Lower lobe of right lung (tissue), 2 donors: ENCODE results near the gene NOP14. TPM values are rescaled to one million over a fixed set of nuclear protein-coding genes. Genes with fewer than 3 reads are reported as not detected.
A peak's percentile ranks its signal among the peaks of the same experiment; 100 is the strongest.

Experiments
- ATAC-seq, 2 donors: fragments of 200-7000 bp; cut with Tn5 transposase; one replicate each; pipeline ENCODE4 v1.9.1; 2020 to 2022; ENCODE audit warnings: mild to moderate bottlenecking in 2 of 2, moderate library complexity in 2 of 2
- DNase-seq: peaks from one replicate; pipeline ENCODE4 v3.0.0-alpha.2; 2020
- H3K27ac ChIP-seq: fragments of 200-600 bp; one replicate; pipeline ENCODE4 v1.8.0; 2022
- H3K27me3 ChIP-seq: fragments of 200-600 bp; one replicate; pipeline ENCODE4 v1.8.0; 2022; ENCODE audit warnings: low read depth
- H3K36me3 ChIP-seq: fragments of 200-600 bp; one replicate; pipeline ENCODE4 v1.8.0; 2022; ENCODE audit warnings: mild to moderate bottlenecking
- H3K4me1 ChIP-seq: fragments of 200-600 bp; one replicate; pipeline ENCODE4 v1.8.0; 2022
- H3K4me3 ChIP-seq: fragments of 200-600 bp; one replicate; pipeline ENCODE4 v1.8.0; 2022; ENCODE audit warnings: mild to moderate bottlenecking
- H3K9me3 ChIP-seq: fragments of 200-600 bp; one replicate; pipeline ENCODE4 v1.8.0; 2022
- CTCF ChIP-seq: fragments of 200-600 bp; IDR thresholded peaks from one replicate; pipeline ENCODE4 v1.8.0; 2022; ENCODE audit warnings: antibody characterized with exemption, mild to moderate bottlenecking
- intact Hi-C: fragments of 100-400 bp; cut with DNase I; formaldehyde crosslinking; loops from one replicate; pipeline ENCODE4 v1.11.0; 2022
- total RNA-seq: library from RNA; stranded (reverse); fragmentation: NEBNext Ultra II Directional; extraction: Animal tissue kit (Norgen Biotek cat#: 25700); gene quantifications from one replicate; pipeline ENCODE4 v1.2.1, GENCODE V29; 2021
- donor health status: DM: no; HTN: yes; CAD: no; lungs with severe emphysema.

NOP14 gene
- total RNA-seq, 1 donor from 2014 or later, result 20.7 TPM

GRCh38 chr4:2930758-2931511, 32.3 kb downstream of the NOP14 start:
- intact Hi-C loops, result no loop called here
- peak overlapping the region; percentile 22 for H3K4me3 ChIP-seq
- TF ChIP-seq CTCF, result peak; percentile 46
- peak overlapping the region; percentile 97 for H3K27ac ChIP-seq
- H3K27me3 ChIP-seq, result no peaks in the 10 kb centered on the region
- H3K36me3 ChIP-seq, result peaks cover 55% of the 10 kb centered on the region
- peak; percentile 66 to 71 for ATAC-seq
- no peaks in the 10 kb centered on the region for H3K9me3 ChIP-seq
- H3K4me1 ChIP-seq, result peaks cover 59% of the 10 kb centered on the region
- peak; percentile 88 for DNase-seq

- no peak for TF ChIP-seq CTCF
- Histone ChIP-seq H3K27me3 (no peaks in the 10 kb centered on the region), H3K36me3 (peaks cover 62% of the 10 kb centered on the region), H3K27ac (peak overlapping the region; percentile 97), H3K4me1 (peaks cover 52% of the 10 kb centered on the region), H3K4me3 (no peak overlapping the region), H3K9me3 (no peaks in the 10 kb centered on the region)
- intact Hi-C loops, result no loop called here
- peak; percentile 43 to 59 for ATAC-seq
- peak; percentile 36 for DNase-seq
Measured at GRCh38 chr4:2930135-2930757, 33.0 kb downstream of the NOP14 start.

GRCh38 chr4:2929469-2929868, 33.7 kb downstream of the NOP14 start:
- DNase-seq, result peak; percentile 47
- Histone ChIP-seq H3K4me1 (peaks cover 49% of the 10 kb centered on the region), H3K27me3 (no peaks in the 10 kb centered on the region), H3K27ac (peak overlapping the region; percentile 58), H3K36me3 (peaks cover 70% of the 10 kb centered on the region), H3K9me3 (no peaks in the 10 kb centered on the region), H3K4me3 (no peak overlapping the region)
- TF ChIP-seq CTCF, result no peak
- ATAC-seq, result no peak
- intact Hi-C loops, result no loop called here

GRCh38 chr4:2928242-2929176, 34.7 kb downstream of the NOP14 start:
- intact Hi-C loops, result no loop called here
- Histone ChIP-seq H3K4me1 (peaks cover 52% of the 10 kb centered on the region), H3K4me3 (no peak overlapping the region), H3K27ac (peak overlapping the region; percentile 58), H3K27me3 (no peaks in the 10 kb centered on the region), H3K9me3 (no peaks in the 10 kb centered on the region), H3K36me3 (peaks cover 79% of the 10 kb centered on the region)
- DNase-seq (peak; percentile 49), ATAC-seq (peak in 1 of 2 donors; percentile 0)
- no peak for TF ChIP-seq CTCF

GRCh38 chr4:2927696-2928075, 35.5 kb downstream of the NOP14 start:
- Histone ChIP-seq H3K4me1 (peaks cover 52% of the 10 kb centered on the region), H3K36me3 (peaks cover 87% of the 10 kb centered on the region), H3K27me3 (no peaks in the 10 kb centered on the region), H3K4me3 (no peak overlapping the region), H3K9me3 (no peaks in the 10 kb centered on the region), H3K27ac (peak overlapping the region; percentile 58)
- no peak for TF ChIP-seq CTCF
- intact Hi-C loops, result no loop called here
- ATAC-seq (no peak), DNase-seq (peak; percentile 36)
